T-helper 1 cell treated with Interleukin-12 subunit alpha and Interleukin-12 subunit beta and Interleukin-4 antibody, amounts not matched to agents 30 μg/mL and 1 μg/mL, for 36 hours (primary cell): ENCODE results near the gene LRRC40.
"Not testable (repeated sequence)": the region's sequence is repeated elsewhere in the genome, so short reads cannot be mapped to it uniquely, and the experiment has no call there.

Experiments
- H3K27ac Mint-ChIP-seq: one replicate; pipeline ENCODE4 v1.8.0; 2021; ENCODE audit warnings: mild to moderate bottlenecking, mixed read lengths
- H3K27me3 Mint-ChIP-seq: one replicate; pipeline ENCODE4 v1.8.0; 2021; ENCODE audit warnings: low read depth, mixed read lengths
- H3K36me3 Mint-ChIP-seq: one replicate; pipeline ENCODE4 v1.8.0; 2021; ENCODE audit warnings: low read depth, mixed read lengths
- H3K4me1 Mint-ChIP-seq: one replicate; pipeline ENCODE4 v1.8.0; 2021; ENCODE audit warnings: low read depth, mixed read lengths
- H3K4me3 Mint-ChIP-seq: one replicate; pipeline ENCODE4 v1.8.0; 2021; ENCODE audit warnings: mild to moderate bottlenecking, moderate library complexity, mixed read lengths
- H3K9me3 Mint-ChIP-seq: one replicate; pipeline ENCODE4 v1.8.0; 2021; ENCODE audit warnings: mixed read lengths

LRRC40 gene

GRCh38 chr1:70211541-70211940 lies 6.2 kb upstream of the LRRC40 start:
- Mint-ChIP-seq H3K4me3 (no peak overlapping the region), H3K27ac (no peak overlapping the region), H3K4me1 (peaks cover 28% of the 10 kb centered on the region), H3K27me3 (no peaks in the 10 kb centered on the region), H3K9me3 (no peaks in the 10 kb centered on the region), H3K36me3 (peaks cover 20% of the 10 kb centered on the region)

- H3K36me3 Mint-ChIP-seq, result peaks cover 20% of the 10 kb centered on the region
- no peak overlapping the region for H3K4me3 Mint-ChIP-seq
- H3K4me1 Mint-ChIP-seq, result peaks cover 28% of the 10 kb centered on the region
- no peaks in the 10 kb centered on the region for H3K9me3 Mint-ChIP-seq
- no peaks in the 10 kb centered on the region for H3K27me3 Mint-ChIP-seq
- no peak overlapping the region for H3K27ac Mint-ChIP-seq
Measured at GRCh38 chr1:70210820-70211219, 5.4 kb upstream of the LRRC40 start.

GRCh38 chr1:70208292-70208691 lies 2.9 kb upstream of the LRRC40 start:
- Mint-ChIP-seq H3K4me1 (peaks cover 42% of the 10 kb centered on the region), H3K4me3 (no peak overlapping the region), H3K9me3 (no peaks in the 10 kb centered on the region), H3K36me3 (peaks cover 18% of the 10 kb centered on the region), H3K27ac (no peak overlapping the region), H3K27me3 (no peaks in the 10 kb centered on the region)

- peak overlapping the region; percentile 63 for H3K4me3 Mint-ChIP-seq
- H3K36me3 Mint-ChIP-seq, result peaks cover 16% of the 10 kb centered on the region
- H3K27ac Mint-ChIP-seq, result peak overlapping the region; percentile 45
- H3K4me1 Mint-ChIP-seq, result peaks cover 44% of the 10 kb centered on the region
- H3K9me3 Mint-ChIP-seq, result no peaks in the 10 kb centered on the region
- H3K27me3 Mint-ChIP-seq, result no peaks in the 10 kb centered on the region
Measured at GRCh38 chr1:70207492-70207891, 2.1 kb upstream of the LRRC40 start.

DNA sequence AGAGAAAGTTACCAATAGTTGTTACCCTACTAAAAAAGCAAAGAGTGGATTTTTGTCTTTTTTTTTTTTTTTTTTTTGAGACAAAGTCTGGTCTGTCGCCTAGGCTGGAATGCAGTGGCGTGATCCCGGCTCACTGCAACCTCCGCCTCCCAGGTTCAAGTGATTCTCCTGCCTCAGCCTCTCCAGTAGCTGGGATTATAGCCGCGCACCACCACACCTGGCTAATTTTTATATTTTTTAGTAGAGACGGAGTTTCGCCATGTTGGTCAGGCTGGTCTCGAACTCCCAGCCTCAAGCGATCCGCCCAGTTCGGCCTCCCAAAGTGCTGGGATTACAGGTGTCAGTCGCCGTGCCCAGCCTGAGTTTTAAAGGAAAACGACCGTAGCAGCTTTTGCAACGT lies 1.5 kb upstream of the LRRC40 start:
- H3K27ac Mint-ChIP-seq, result peak overlapping the region; percentile 99
- peaks cover 17% of the 10 kb centered on the region for H3K36me3 Mint-ChIP-seq
- H3K4me1 Mint-ChIP-seq, result peaks cover 48% of the 10 kb centered on the region
- H3K9me3 Mint-ChIP-seq, H3K27me3 Mint-ChIP-seq: not testable (repeated sequence)
- peak overlapping the region; percentile 97 for H3K4me3 Mint-ChIP-seq

DNA sequence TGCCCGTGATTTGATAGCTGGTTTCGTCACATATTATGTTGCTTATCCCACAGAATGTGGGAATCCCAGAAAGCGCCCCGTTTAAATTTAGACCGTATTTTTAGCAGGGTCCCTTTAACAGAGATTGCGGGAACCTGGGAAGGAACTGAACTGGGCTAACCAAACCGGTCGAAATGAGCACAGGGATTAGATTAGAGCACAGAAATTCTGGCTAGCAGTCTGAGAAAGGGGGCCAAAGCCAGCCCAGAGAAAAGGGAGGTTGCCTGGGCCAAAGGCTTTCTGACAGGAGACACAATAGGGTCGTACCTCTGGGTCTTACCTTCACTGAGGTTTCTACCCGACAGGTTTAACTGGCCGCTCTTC lies 327 bp downstream of the LRRC40 start:
- Mint-ChIP-seq H3K9me3 (no peaks in the 10 kb centered on the region), H3K27ac (peak overlapping the region; percentile 99), H3K36me3 (peaks cover 17% of the 10 kb centered on the region), H3K4me3 (peak overlapping the region; percentile 97), H3K27me3 (no peaks in the 10 kb centered on the region), H3K4me1 (peaks cover 48% of the 10 kb centered on the region)

DNA sequence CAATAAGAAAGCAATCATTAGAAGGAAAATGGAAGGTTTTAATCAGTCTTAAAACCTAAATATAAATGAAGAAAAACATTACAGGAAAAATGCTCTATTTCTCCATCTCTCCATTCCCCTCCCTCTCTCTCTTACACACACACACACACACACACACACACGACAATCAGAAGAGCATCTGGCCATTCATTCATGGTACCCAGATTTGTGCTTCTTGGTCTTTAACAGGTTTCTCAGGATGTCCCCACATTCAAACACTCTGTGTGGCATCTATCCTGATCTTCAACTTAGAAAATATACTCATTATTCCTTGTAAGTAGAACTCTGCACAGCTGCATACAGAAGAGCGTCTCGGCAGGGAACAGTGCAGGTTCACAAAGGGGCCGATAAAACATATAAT lies 779 bp downstream of the LRRC40 start:
- Mint-ChIP-seq H3K36me3 (peaks cover 17% of the 10 kb centered on the region), H3K4me3 (peak overlapping the region; percentile 97), H3K27me3 (no peaks in the 10 kb centered on the region), H3K4me1 (peaks cover 44% of the 10 kb centered on the region), H3K9me3 (no peaks in the 10 kb centered on the region), H3K27ac (peak overlapping the region; percentile 99)

DNA sequence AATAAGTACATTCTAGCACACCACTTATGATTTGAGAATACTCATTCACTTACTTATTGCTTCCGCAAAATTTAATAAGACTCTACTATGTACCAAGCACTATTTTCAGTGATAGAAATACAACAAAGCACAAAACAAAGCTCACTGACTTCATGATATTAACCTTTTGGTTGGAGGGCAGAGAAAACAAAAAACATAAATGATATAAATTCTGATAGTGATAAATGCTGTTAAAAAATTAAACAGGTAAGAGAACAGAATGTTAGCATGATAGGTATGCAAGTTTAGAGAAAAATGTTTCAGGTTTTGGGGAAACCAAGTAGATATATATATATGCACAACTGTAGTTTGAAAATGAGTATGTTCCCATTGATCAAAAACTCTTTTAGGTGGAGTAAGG lies 1.2 kb downstream of the LRRC40 start:
- peaks cover 14% of the 10 kb centered on the region for H3K36me3 Mint-ChIP-seq
- no peaks in the 10 kb centered on the region for H3K27me3 Mint-ChIP-seq
- H3K4me3 Mint-ChIP-seq, result peak overlapping the region; percentile 97
- peaks cover 41% of the 10 kb centered on the region for H3K4me1 Mint-ChIP-seq
- peak overlapping the region; percentile 99 for H3K27ac Mint-ChIP-seq
- no peaks in the 10 kb centered on the region for H3K9me3 Mint-ChIP-seq

GRCh38 chr1:70202173-70202758 lies 3.1 kb downstream of the LRRC40 start:
- H3K27ac Mint-ChIP-seq, result no peak overlapping the region
- peaks cover 32% of the 10 kb centered on the region for H3K4me1 Mint-ChIP-seq
- H3K36me3 Mint-ChIP-seq, result peaks cover 4% of the 10 kb centered on the region
- no peaks in the 10 kb centered on the region for H3K27me3 Mint-ChIP-seq
- H3K9me3 Mint-ChIP-seq, result no peaks in the 10 kb centered on the region
- no peak overlapping the region for H3K4me3 Mint-ChIP-seq

DNA sequence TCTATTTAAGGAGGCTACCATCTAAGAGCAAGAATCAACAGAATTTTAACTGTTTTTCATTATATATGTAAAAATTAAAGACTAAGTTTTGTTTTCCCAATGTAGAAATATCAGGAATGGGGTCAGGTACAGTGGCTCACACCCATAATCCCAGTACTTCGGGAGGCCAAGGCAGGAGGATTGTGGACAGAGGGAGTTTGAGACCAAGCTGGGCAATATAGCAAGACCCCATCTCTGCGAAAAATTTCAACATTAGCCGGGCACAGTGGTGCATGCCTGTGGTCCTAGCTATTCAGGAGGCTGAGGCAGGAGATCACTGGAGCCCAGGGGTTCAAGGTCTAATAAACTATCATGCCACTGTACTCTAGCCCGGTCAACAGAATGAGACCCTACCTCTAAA lies 5.3 kb downstream of the LRRC40 start:
- H3K27me3 Mint-ChIP-seq, result no peaks in the 10 kb centered on the region
- no peak overlapping the region for H3K27ac Mint-ChIP-seq
- H3K4me3 Mint-ChIP-seq, result no peak overlapping the region
- no peaks in the 10 kb centered on the region for H3K9me3 Mint-ChIP-seq
- H3K4me1 Mint-ChIP-seq, result peaks cover 31% of the 10 kb centered on the region
- H3K36me3 Mint-ChIP-seq, result peaks cover 4% of the 10 kb centered on the region

- no peak overlapping the region for H3K27ac Mint-ChIP-seq
Measured at GRCh38 chr1:70196333-70196732, 9.0 kb downstream of the LRRC40 start.

DNA sequence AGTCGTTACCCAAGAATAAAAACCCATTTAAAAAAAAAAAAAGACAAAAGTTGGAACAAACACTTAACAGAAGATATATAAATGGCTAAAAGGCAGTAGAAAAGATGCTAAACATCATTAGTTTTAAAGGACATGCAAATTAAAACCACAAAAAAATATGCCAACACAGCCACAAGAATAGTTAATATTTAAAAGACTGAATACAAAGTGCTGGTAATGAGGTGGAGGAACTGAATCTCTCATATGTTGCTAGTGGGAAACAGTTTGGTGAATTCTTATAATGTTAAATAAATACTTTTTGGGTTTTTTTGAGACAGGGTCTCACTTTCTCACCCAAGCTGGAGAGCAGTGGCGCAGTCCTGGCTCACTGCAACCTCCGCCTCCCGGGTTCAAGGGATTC lies 10.0 kb downstream of the LRRC40 start:
- peaks cover 5% of the 10 kb centered on the region for H3K9me3 Mint-ChIP-seq
- peaks cover 2% of the 10 kb centered on the region for H3K4me1 Mint-ChIP-seq
- no peak overlapping the region for H3K27ac Mint-ChIP-seq
- no peak overlapping the region for H3K4me3 Mint-ChIP-seq
- H3K27me3 Mint-ChIP-seq, result no peaks in the 10 kb centered on the region
- H3K36me3 Mint-ChIP-seq, result peaks cover 10% of the 10 kb centered on the region

More at GRCh38 chr1:70196333-70196732, 9.0 kb downstream of the LRRC40 start:
- H3K9me3 Mint-ChIP-seq, result peaks cover 5% of the 10 kb centered on the region
- peaks cover 7% of the 10 kb centered on the region for H3K4me1 Mint-ChIP-seq
- peaks cover 12% of the 10 kb centered on the region for H3K36me3 Mint-ChIP-seq
- H3K27me3 Mint-ChIP-seq, result no peaks in the 10 kb centered on the region
- no peak overlapping the region for H3K4me3 Mint-ChIP-seq

- peaks cover 5% of the 10 kb centered on the region for H3K9me3 Mint-ChIP-seq
- H3K4me3 Mint-ChIP-seq, result no peak overlapping the region
- no peaks in the 10 kb centered on the region for H3K4me1 Mint-ChIP-seq
- H3K27ac Mint-ChIP-seq, result no peak overlapping the region
- peaks cover 10% of the 10 kb centered on the region for H3K36me3 Mint-ChIP-seq
- no peaks in the 10 kb centered on the region for H3K27me3 Mint-ChIP-seq
Measured at GRCh38 chr1:70194601-70195000, 10.8 kb downstream of the LRRC40 start.

GRCh38 chr1:70192446-70192845 lies 12.9 kb downstream of the LRRC40 start:
- not testable (repeated sequence) for H3K4me3 Mint-ChIP-seq, H3K9me3 Mint-ChIP-seq, H3K27ac Mint-ChIP-seq, H3K27me3 Mint-ChIP-seq, H3K4me1 Mint-ChIP-seq
- H3K36me3 Mint-ChIP-seq, result peaks cover 12% of the 10 kb centered on the region

- Mint-ChIP-seq H3K27ac (no peak overlapping the region), H3K9me3 (peaks cover 5% of the 10 kb centered on the region), H3K4me3 (no peak overlapping the region), H3K36me3 (peaks cover 18% of the 10 kb centered on the region), H3K4me1 (no peaks in the 10 kb centered on the region), H3K27me3 (no peaks in the 10 kb centered on the region)
Measured at GRCh38 chr1:70190180-70190579, 15.2 kb downstream of the LRRC40 start.

GRCh38 chr1:70188522-70188921 lies 16.9 kb downstream of the LRRC40 start:
- Mint-ChIP-seq H3K4me1 (no peaks in the 10 kb centered on the region), H3K36me3 (peaks cover 18% of the 10 kb centered on the region), H3K27ac (no peak overlapping the region), H3K27me3 (no peaks in the 10 kb centered on the region), H3K4me3 (no peak overlapping the region), H3K9me3 (peaks cover 5% of the 10 kb centered on the region)
